Measurements from ENCODE around the gene MACC1.
"Not testable (repeated sequence)": the region's sequence is repeated elsewhere in the genome, so short reads cannot be mapped to it uniquely, and the experiment has no call there.

The MACC1 gene

GRCh38 chr7:20122653-20123316, 94.4 kb downstream of the MACC1 start:
- not testable (repeated sequence) for H2AFZ ChIP-seq (ENCODE audit: low read length); DNase-seq; H3K79me2 ChIP-seq (ENCODE audit: low read length); H3K4me2 ChIP-seq (ENCODE audit: low read depth, low read length); H3K9ac ChIP-seq (ENCODE audit: low read length); H3K27me3 ChIP-seq (replicated peaks; ENCODE audit: insufficient read depth, low read length); H3F3A ChIP-seq (ENCODE audit: insufficient read depth, low read length); H3K36me3 ChIP-seq (replicated peaks; ENCODE audit: insufficient read depth, low read length); H3K27ac ChIP-seq (ENCODE audit: low read length); H3K9me2 ChIP-seq (replicated peaks; ENCODE audit: insufficient read depth, low read length); H3K4me1 ChIP-seq (ENCODE audit: low read length); H4K20me1 ChIP-seq (ENCODE audit: insufficient read depth, low read length); H3K4me3 ChIP-seq (ENCODE audit: low read length); H3K9me3 ChIP-seq (replicated peaks; ENCODE audit: insufficient read depth, low read length)

- Histone ChIP-seq H3K27me3 (replicated peaks; ENCODE audit: insufficient read depth, low read length) (no peaks in the 10 kb centered on the region), H3K4me2 (ENCODE audit: low read depth, low read length) (no peak overlapping the region), H2AFZ (ENCODE audit: low read length) (no peak overlapping the region), H3K9me3 (replicated peaks; ENCODE audit: insufficient read depth, low read length) (no peaks in the 10 kb centered on the region), H3K9ac (ENCODE audit: low read length) (no peak overlapping the region), H3K4me1 (ENCODE audit: low read length) (no peaks in the 10 kb centered on the region), H3K27ac (ENCODE audit: low read length) (no peak overlapping the region), H3F3A (ENCODE audit: insufficient read depth, low read length) (no peaks in the 10 kb centered on the region), H3K4me3 (ENCODE audit: low read length) (no peak overlapping the region), H3K36me3 (replicated peaks; ENCODE audit: insufficient read depth, low read length) (no peaks in the 10 kb centered on the region), H3K79me2 (ENCODE audit: low read length) (no peaks in the 10 kb centered on the region), H3K9me2 (replicated peaks; ENCODE audit: insufficient read depth, low read length) (no peaks in the 10 kb centered on the region), H4K20me1 (ENCODE audit: insufficient read depth, low read length) (no peaks in the 10 kb centered on the region)
- DNase-seq: no peak
- TF ChIP-seq EZH2phosphoT487 (IDR thresholded peaks at IDR 0.05; ENCODE audit: low read length): no peak
- TF ChIP-seq EZH2 (optimal IDR thresholded peaks at IDR 0.05; ENCODE audit: low read depth, low read length): no peak
- TF ChIP-seq, protein P1, sequence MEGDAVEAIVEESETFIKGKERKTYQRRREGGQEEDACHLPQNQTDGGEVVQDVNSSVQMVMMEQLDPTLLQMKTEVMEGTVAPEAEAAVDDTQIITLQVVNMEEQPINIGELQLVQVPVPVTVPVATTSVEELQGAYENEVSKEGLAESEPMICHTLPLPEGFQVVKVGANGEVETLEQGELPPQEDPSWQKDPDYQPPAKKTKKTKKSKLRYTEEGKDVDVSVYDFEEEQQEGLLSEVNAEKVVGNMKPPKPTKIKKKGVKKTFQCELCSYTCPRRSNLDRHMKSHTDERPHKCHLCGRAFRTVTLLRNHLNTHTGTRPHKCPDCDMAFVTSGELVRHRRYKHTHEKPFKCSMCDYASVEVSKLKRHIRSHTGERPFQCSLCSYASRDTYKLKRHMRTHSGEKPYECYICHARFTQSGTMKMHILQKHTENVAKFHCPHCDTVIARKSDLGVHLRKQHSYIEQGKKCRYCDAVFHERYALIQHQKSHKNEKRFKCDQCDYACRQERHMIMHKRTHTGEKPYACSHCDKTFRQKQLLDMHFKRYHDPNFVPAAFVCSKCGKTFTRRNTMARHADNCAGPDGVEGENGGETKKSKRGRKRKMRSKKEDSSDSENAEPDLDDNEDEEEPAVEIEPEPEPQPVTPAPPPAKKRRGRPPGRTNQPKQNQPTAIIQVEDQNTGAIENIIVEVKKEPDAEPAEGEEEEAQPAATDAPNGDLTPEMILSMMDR (IDR thresholded peaks at IDR 0.05; ENCODE audit: low read length): no peak
Measured at GRCh38 chr7:20122073-20122472, 95.1 kb downstream of the MACC1 start.

DNA sequence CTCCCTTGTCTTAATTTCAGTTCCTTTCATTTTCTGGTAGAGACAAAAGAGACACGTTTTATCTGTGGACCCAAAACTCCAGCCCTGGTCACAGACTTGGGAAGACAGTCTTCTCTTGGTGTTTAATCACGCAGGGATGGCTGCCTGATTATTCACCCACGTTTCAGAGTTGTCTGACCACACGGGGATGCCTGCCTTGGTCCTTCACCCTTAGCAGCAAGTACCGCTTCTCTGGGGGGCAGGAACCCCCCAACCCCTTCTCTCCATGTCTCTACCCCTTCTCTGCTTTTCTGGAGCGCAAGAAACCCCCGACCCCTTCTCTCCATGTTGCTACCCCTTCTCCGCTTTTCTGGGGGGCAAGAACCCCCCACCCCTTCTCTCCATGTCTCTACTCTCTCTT, 95.8 kb downstream of the MACC1 start:
- H3K9me3 ChIP-seq (replicated peaks; ENCODE audit: insufficient read depth, low read length): no peaks in the 10 kb centered on the region
- DNase-seq: no peak
- no peaks in the 10 kb centered on the region for H3K4me1 ChIP-seq (ENCODE audit: low read length)
- no peaks in the 10 kb centered on the region for H3F3A ChIP-seq (ENCODE audit: insufficient read depth, low read length)
- no peaks in the 10 kb centered on the region for H3K79me2 ChIP-seq (ENCODE audit: low read length)
- no peak overlapping the region for H2AFZ ChIP-seq (ENCODE audit: low read length)
- H3K9ac ChIP-seq (ENCODE audit: low read length): no peak overlapping the region
- no peak for TF ChIP-seq EZH2phosphoT487 (IDR thresholded peaks at IDR 0.05; ENCODE audit: low read length)
- no peak for TF ChIP-seq EZH2 (optimal IDR thresholded peaks at IDR 0.05; ENCODE audit: low read depth, low read length)
- TF ChIP-seq, protein P1 (IDR thresholded peaks at IDR 0.05; ENCODE audit: low read length): no peak
- no peaks in the 10 kb centered on the region for H3K36me3 ChIP-seq (replicated peaks; ENCODE audit: insufficient read depth, low read length)
- H3K4me2 ChIP-seq (ENCODE audit: low read depth, low read length): no peak overlapping the region
- no peak overlapping the region for H3K4me3 ChIP-seq (ENCODE audit: low read length)
- H3K9me2 ChIP-seq (replicated peaks; ENCODE audit: insufficient read depth, low read length): no peaks in the 10 kb centered on the region
- H3K27ac ChIP-seq (ENCODE audit: low read length): no peak overlapping the region
- no peaks in the 10 kb centered on the region for H4K20me1 ChIP-seq (ENCODE audit: insufficient read depth, low read length)
- H3K27me3 ChIP-seq (replicated peaks; ENCODE audit: insufficient read depth, low read length): no peaks in the 10 kb centered on the region

DNA sequence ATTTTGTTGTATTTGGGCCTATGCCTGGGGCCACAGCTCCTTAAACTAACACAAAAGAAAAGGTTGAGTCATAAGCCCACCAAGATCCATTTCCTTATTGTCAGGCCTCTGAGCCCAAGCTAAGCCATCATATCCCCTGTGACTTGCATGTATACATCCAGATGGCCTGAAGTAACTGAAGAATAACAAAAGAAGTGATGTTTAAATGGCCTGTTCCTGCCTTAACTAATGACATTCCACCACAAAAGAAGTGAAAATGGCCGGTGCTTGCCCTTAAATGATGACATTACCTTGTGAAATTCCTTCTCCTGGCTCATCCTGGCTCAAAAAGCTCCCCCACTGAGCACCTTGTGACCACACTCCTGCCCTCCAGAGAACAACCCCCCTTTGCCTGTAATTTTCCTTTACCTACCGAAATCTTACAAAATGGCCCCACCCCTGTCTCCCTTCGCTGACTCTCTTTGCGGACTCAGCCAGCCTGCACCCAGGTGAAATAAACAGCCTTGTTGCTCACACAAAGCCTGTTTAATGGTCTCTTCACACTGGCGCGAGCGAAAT, 96.5 kb downstream of the MACC1 start:
- H3K27ac ChIP-seq (ENCODE audit: low read length); DNase-seq; H3F3A ChIP-seq (ENCODE audit: insufficient read depth, low read length); H4K20me1 ChIP-seq (ENCODE audit: insufficient read depth, low read length); H3K9me3 ChIP-seq (replicated peaks; ENCODE audit: insufficient read depth, low read length); H3K4me2 ChIP-seq (ENCODE audit: low read depth, low read length); H3K27me3 ChIP-seq (replicated peaks; ENCODE audit: insufficient read depth, low read length); H3K79me2 ChIP-seq (ENCODE audit: low read length); H3K4me3 ChIP-seq (ENCODE audit: low read length); H3K9ac ChIP-seq (ENCODE audit: low read length); H3K4me1 ChIP-seq (ENCODE audit: low read length); H3K9me2 ChIP-seq (replicated peaks; ENCODE audit: insufficient read depth, low read length); H3K36me3 ChIP-seq (replicated peaks; ENCODE audit: insufficient read depth, low read length); H2AFZ ChIP-seq (ENCODE audit: low read length): not testable (repeated sequence)
